OCI-LY7 (cell line): Measurements from ENCODE around the gene APPL1. TPM values are rescaled to one million over a fixed set of nuclear protein-coding genes. Genes with fewer than 3 reads are reported as not detected.
"Not testable (repeated sequence)": the region's sequence is repeated elsewhere in the genome, so short reads cannot be mapped to it uniquely, and the experiment has no call there.

ENCODE experiments used
- BruUV-seq: library from RNA; stranded (reverse); fragments of 400-500 nt; replicated peaks from 2 replicates; lab custom pipeline; 2021; lab: Mats Ljungman, UMichigan
- CTCF ChIA-PET: fragments of 300-600 bp; sonication (Branson Sonifier 250); formaldehyde crosslinking; loops from one replicate; lab custom pipeline; 2022; ENCODE audit warnings: antibody characterized with exemption; ENCODE audit not compliant: unreplicated experiment; lab: Charles Lee
- POLR2A ChIA-PET: fragments of 300-600 bp; sonication (Branson Sonifier 250); formaldehyde crosslinking; loops from one replicate; lab custom pipeline; 2022; ENCODE audit warnings: antibody characterized with exemption; lab: Charles Lee
- DNase-seq: peaks from one replicate; pipeline ENCODE4 v3.0.0-alpha.2; 2015; ENCODE audit warnings: low spot score
- H2AFZ ChIP-seq: fragments of 200-600 bp; sonication (generic), shearing (Covaris generic); 2 replicates; pipeline ENCODE4 v1.6.1; 2014; ENCODE audit warnings: mild to moderate bottlenecking, antibody characterized with exemption, low read length, moderate library complexity
- H3K27ac ChIP-seq: fragments of 200-600 bp; sonication (generic); 2 replicates; pipeline ENCODE4 v1.5.1; 2014; ENCODE audit warnings: mixed run types, low read depth, mild to moderate bottlenecking, moderate library complexity, low read length, inconsistent platforms; ENCODE audit not compliant: poor library complexity, severe bottlenecking
- H3K36me3 ChIP-seq: fragments of 200-600 bp; sonication (generic); 2 replicates; pipeline ENCODE4 v1.6.1; 2014; ENCODE audit warnings: mild to moderate bottlenecking, antibody characterized with exemption, low read length, moderate library complexity, mixed read lengths; ENCODE audit not compliant: insufficient read depth
- H3K4me1 ChIP-seq: fragments of 200-600 bp; sonication (generic); 2 replicates; pipeline ENCODE4 v1.5.1; 2014; ENCODE audit warnings: mild to moderate bottlenecking, low read length; ENCODE audit not compliant: insufficient read depth, poor library complexity, severe bottlenecking
- H3K4me2 ChIP-seq: fragments of 200-600 bp; sonication (generic); 2 replicates; pipeline ENCODE4 v1.6.1; 2014; ENCODE audit warnings: mild to moderate bottlenecking, low read length
- H3K4me3 ChIP-seq: fragments of 200-600 bp; sonication (generic); 2 replicates; pipeline ENCODE4 v1.5.1; 2014; ENCODE audit warnings: mild to moderate bottlenecking, low read depth, low read length; ENCODE audit not compliant: poor library complexity, severe bottlenecking
- H3K79me2 ChIP-seq: fragments of 200-600 bp; sonication (generic); 2 replicates; pipeline ENCODE4 v1.6.1; 2016; ENCODE audit warnings: low read depth, mild to moderate bottlenecking, low read length, moderate library complexity, mixed read lengths; ENCODE audit not compliant: insufficient read depth
- H3K9me2 ChIP-seq: fragments of 200-600 bp; sonication (generic); 2 replicates; pipeline ENCODE4 v1.6.1; 2016; ENCODE audit warnings: mild to moderate bottlenecking, low read length, mixed read lengths; ENCODE audit not compliant: insufficient read depth
- H3K9me3 ChIP-seq: fragments of 200-600 bp; sonication (generic); 2 replicates; pipeline ENCODE4 v1.6.1; 2014; ENCODE audit warnings: mild to moderate bottlenecking, mixed run types, low read length, mixed read lengths
- H4K20me1 ChIP-seq: fragments of 200-600 bp; sonication (generic); 2 replicates; pipeline ENCODE4 v1.6.1; 2014; ENCODE audit warnings: mild to moderate bottlenecking, antibody characterized with exemption, low read length, moderate library complexity, mixed read lengths; ENCODE audit not compliant: insufficient read depth
- CTCF ChIP-seq: fragments of 200-600 bp; sonication (generic); conservative IDR thresholded peaks from 2 replicates; pipeline ENCODE4 v1.5.1; 2014; ENCODE audit warnings: mild to moderate bottlenecking, antibody characterized with exemption, low read length, moderate library complexity, mixed read lengths
- EZH2phosphoT487 ChIP-seq: fragments of 200-600 bp; sonication (generic); IDR thresholded peaks from 2 replicates; pipeline ENCODE4 v1.6.1; 2018; ENCODE audit warnings: low read depth, borderline replicate concordance, mild to moderate bottlenecking, mixed run types, antibody characterized with exemption, low read length, moderate library complexity, mixed read lengths
- intact Hi-C: fragments of 100-400 bp; cut with micrococcal nuclease; formaldehyde crosslinking; loops from one replicate; pipeline ENCODE4 v1.10.0; 2022; ENCODE audit not compliant: unreplicated experiment
- total RNA-seq, 2 experiments: library from RNA; depleted of rRNA in 1 of 2; stranded (reverse); fragments of >200 nt in 1 of 2; shearing (Covaris generic) in 1 of 2; gene quantifications; 2 replicates each; pipeline ENCODE4 v1.2.3, GENCODE V29; 2014 to 2022

Gene APPL1
- total RNA-seq, 2 experiments from 2014 or later: 45.9 to 54.5 TPM

GRCh38 chr3:57292159-57292896, 64.8 kb downstream of the APPL1 start, which contains the start of gene ASB14:
ASB14 (minus strand) TSS chr3:57292685; CDS start chr3:57292033, 652 bp downstream.
- no peak for TF ChIP-seq EZH2phosphoT487
- TF ChIP-seq CTCF: no peak
- ChIA-PET POLR2A (interaction anchor here (0.5 kb wide), 1 partner anchor 9 kb away, joined by 3 read pairs; no protein-coding TSS in a partner anchor), CTCF (no interaction called here)
- no peak within 1 kb of the TSS for H3K27ac ChIP-seq
- H3K9me2 ChIP-seq: no peaks in the 10 kb centered on the region
- no peaks in the 10 kb centered on the region for H3K4me1 ChIP-seq
- no peak within 1 kb of the TSS for H3K4me2 ChIP-seq
- intact Hi-C loops: no loop called here
- H3K9me3 ChIP-seq: no peaks in the 10 kb centered on the region
- BruUV-seq: no TSS peak
- no peak for DNase-seq
- no peak within 1 kb of the TSS for H3K4me3 ChIP-seq
- H3K79me2 ChIP-seq: no peaks in the 10 kb centered on the region
- H4K20me1 ChIP-seq: no peaks in the 10 kb centered on the region
- H3K36me3 ChIP-seq: no peaks in the 10 kb centered on the region
- H2AFZ ChIP-seq: no peak within 1 kb of the TSS

GRCh38 chr3:57292897-57293526, 65.5 kb downstream of the APPL1 start:
- Histone ChIP-seq H3K79me2 (no peaks in the 10 kb centered on the region), H3K4me2 (no peak overlapping the region), H3K9me3 (no peaks in the 10 kb centered on the region), H3K4me3 (no peak overlapping the region), H4K20me1 (no peaks in the 10 kb centered on the region), H3K4me1 (no peaks in the 10 kb centered on the region), H3K9me2 (no peaks in the 10 kb centered on the region), H3K36me3 (no peaks in the 10 kb centered on the region), H2AFZ (no peak overlapping the region), H3K27ac (no peak overlapping the region)
- BruUV-seq: no TSS peak
- no peak for DNase-seq
- ChIA-PET POLR2A (interaction anchor here (0.5 kb wide), 1 partner anchor 8 kb away, joined by 3 read pairs; no protein-coding TSS in a partner anchor), CTCF (no interaction called here)
- no peak for TF ChIP-seq CTCF
- no peak for TF ChIP-seq EZH2phosphoT487
- intact Hi-C loops: no loop called here

GRCh38 chr3:57298041-57298440, 70.5 kb downstream of the APPL1 start:
- no peaks in the 10 kb centered on the region for H3K4me1 ChIP-seq
- H3K36me3 ChIP-seq: no peaks in the 10 kb centered on the region
- ChIA-PET CTCF (no interaction called here), POLR2A (no interaction called here)
- TF ChIP-seq CTCF: no peak
- no peak overlapping the region for H3K4me3 ChIP-seq
- no peak overlapping the region for H3K4me2 ChIP-seq
- no TSS peak for BruUV-seq
- intact Hi-C loops: no loop called here
- H3K9me3 ChIP-seq: no peaks in the 10 kb centered on the region
- no peak overlapping the region for H2AFZ ChIP-seq
- no peak overlapping the region for H3K27ac ChIP-seq
- no peak for DNase-seq
- H3K79me2 ChIP-seq: no peaks in the 10 kb centered on the region
- no peaks in the 10 kb centered on the region for H3K9me2 ChIP-seq
- no peaks in the 10 kb centered on the region for H4K20me1 ChIP-seq

GRCh38 chr3:57303520-57303919, 76.0 kb downstream of the APPL1 start:
- BruUV-seq: not testable (repeated sequence)

More at GRCh38 chr3:57303520-57303919, 76.0 kb downstream of the APPL1 start:
- H3K4me2 ChIP-seq, H3K36me3 ChIP-seq, H3K9me3 ChIP-seq, H2AFZ ChIP-seq, DNase-seq, H3K4me3 ChIP-seq, intact Hi-C loops, H3K79me2 ChIP-seq, H4K20me1 ChIP-seq, CTCF ChIA-PET, H3K27ac ChIP-seq, H3K9me2 ChIP-seq, H3K4me1 ChIP-seq: not testable (repeated sequence)
- POLR2A ChIA-PET: interaction anchor here (0.6 kb wide), 1 partner anchor 739 kb away, joined by 5 read pairs; no protein-coding TSS in a partner anchor
